Psoas muscle (tissue), 8 donors: ENCODE measurements around the gene SRSF6. TPM values are rescaled to one million over a fixed set of nuclear protein-coding genes. Genes with fewer than 3 reads are reported as not detected.

ENCODE experiments used
- ATAC-seq, 4 donors: fragments of 200-7000 bp; cut with Tn5 transposase; one replicate each; pipeline ENCODE4 v1.9.1; 2020; ENCODE audit warnings: moderate library complexity in 3 of 4, mild to moderate bottlenecking in 2 of 4
- DNase-seq, 2 donors: peaks; one replicate each; pipeline ENCODE4 v3.0.0-alpha.2; 2020
- H3K27ac ChIP-seq: fragments of 200-600 bp; one replicate; pipeline ENCODE4 v1.8.0; 2022
- H3K27me3 ChIP-seq, 3 donors: fragments of 200-600 bp in 1 of 3; one replicate each; pipeline versions ENCODE4 v1.6.1 to v1.8.0; 2013 to 2022; ENCODE audit warnings: low read length in 2 of 3, mild to moderate bottlenecking in 2 of 3, moderate library complexity in 1 of 3; ENCODE audit not compliant: insufficient read depth in 3 of 3
- H3K36me3 ChIP-seq, 2 donors: fragments of 200-600 bp in 1 of 2; one replicate each; pipeline versions ENCODE4 v1.6.1 to v1.8.0; 2013 to 2022; ENCODE audit warnings: low read depth in 1 of 2, mild to moderate bottlenecking in 1 of 2, moderate library complexity in 1 of 2; ENCODE audit not compliant: insufficient read depth in 1 of 2
- H3K4me1 ChIP-seq: fragments of 200-600 bp; one replicate; pipeline ENCODE4 v1.8.0; 2022
- H3K4me3 ChIP-seq: fragments of 200-600 bp; one replicate; pipeline ENCODE4 v1.8.0; 2022; ENCODE audit warnings: mild to moderate bottlenecking
- H3K9me3 ChIP-seq: fragments of 200-600 bp; one replicate; pipeline ENCODE4 v1.8.0; 2022
- CTCF ChIP-seq: fragments of 200-600 bp; IDR thresholded peaks from one replicate; pipeline ENCODE4 v1.8.0; 2022; ENCODE audit warnings: antibody characterized with exemption
- WGBS, 3 donors: extraction: QIAGEN DNeasy Blood & Tissue Kit; methylation state at CpG; one replicate each; pipeline versions ENCODE4 v1.1.6 to v1.1.7; 2013; 5-methylcytosine and 5-hydroxymethylcytosine counted together
- intact Hi-C, 2 donors: fragments of 100-400 bp; cut with DNase I; formaldehyde crosslinking; loops; one replicate each; pipeline versions ENCODE4 v1.11.0 to v1.14.2; 2022
- polyA plus RNA-seq, 3 donors: library from polyadenylated mRNA; stranded (reverse); fragments of 200-250 nt; gene quantifications; one replicate each; pipeline ENCODE4 v1.2.3, GENCODE V29; 2013
- total RNA-seq, 4 donors: library from RNA; stranded (reverse); fragmentation: NEBNext Ultra II Directional in 2 of 4; extraction: Animal tissue kit (Norgen Biotek cat#: 25700) in 2 of 4; gene quantifications; one replicate each; pipeline versions ENCODE4 v1.2.1 to v1.2.4, GENCODE V29; 2021 to 2023
- donor health status: healthy with polysubstance abuse.
- donor health status: DM: no; HTN: no; CAD: no; lungs with moderate emphysema.
- donor health status: Bipolar disorder and iron deficiency.
- donor health status: healthy.
- donor health status: DM: yes; HTN: yes; CAD: no.
- donor health status: DM: no; HTN: no; CAD: no.
- donor health status: DM: no; HTN: no; CAD: no.
- donor health status: DM: yes; HTN: yes; CAD: no.

SRSF6 gene
- total and polyA plus RNA-seq, 7 donors = 26.3 to 76.9 (median 38.9) TPM

GRCh38 chr20:43431134-43431519 lies 26.6 kb upstream of the SRSF6 start:
- WGBS, 3 donors = 45 to 46% (median 45%) methylated on average over 7 of the region's 7 CpGs
- intact Hi-C loops = no loop called here
- ATAC-seq (no peak), DNase-seq (no peak)
- Histone ChIP-seq H3K4me1 (no peaks in the 10 kb centered on the region), H3K4me3 (no peak overlapping the region), H3K9me3 (no peaks in the 10 kb centered on the region), H3K27ac (no peak overlapping the region), H3K36me3 (no peaks in the 10 kb centered on the region), H3K27me3 (peaks cover 0 to 11% (median 10%) of the 10 kb centered on the region in 3 donors)
- no peak for TF ChIP-seq CTCF

- peaks cover 0 to 11% (median 10%) of the 10 kb centered on the region in 3 donors for H3K27me3 ChIP-seq
These were observed 25.2 kb upstream of the SRSF6 start for GRCh38 chr20:43432498-43432897.

GRCh38 chr20:43433250-43433854 lies 24.3 kb upstream of the SRSF6 start:
- H3K4me3 ChIP-seq = no peak overlapping the region
- no peaks in the 10 kb centered on the region for H3K4me1 ChIP-seq
- no peak overlapping the region for H3K27ac ChIP-seq
- intact Hi-C loops = no loop called here
- TF ChIP-seq CTCF = no peak
- no peaks in the 10 kb centered on the region for H3K36me3 ChIP-seq
- H3K9me3 ChIP-seq = no peaks in the 10 kb centered on the region
- ATAC-seq = no peak
- 75 to 88% (median 84%) methylated on average over 4 of the region's 4 CpGs for WGBS, 3 donors
- peaks cover 0 to 11% (median 10%) of the 10 kb centered on the region in 3 donors for H3K27me3 ChIP-seq
- DNase-seq = no peak

More at GRCh38 chr20:43432498-43432897, 25.2 kb upstream of the SRSF6 start:
- no peak for ATAC-seq
- WGBS, 3 donors = 82 to 88% (median 86%) methylated on average over 1 of the region's 1 CpG
- no peaks in the 10 kb centered on the region for H3K9me3 ChIP-seq
- no peaks in the 10 kb centered on the region for H3K36me3 ChIP-seq
- TF ChIP-seq CTCF = no peak
- no peaks in the 10 kb centered on the region for H3K4me1 ChIP-seq
- DNase-seq = no peak
- H3K27ac ChIP-seq = no peak overlapping the region
- intact Hi-C loops = no loop called here
- H3K4me3 ChIP-seq = no peak overlapping the region

GRCh38 chr20:43434565-43434964 lies 23.1 kb upstream of the SRSF6 start:
- Histone ChIP-seq H3K4me1 (no peaks in the 10 kb centered on the region), H3K9me3 (no peaks in the 10 kb centered on the region), H3K4me3 (no peak overlapping the region), H3K36me3 (no peaks in the 10 kb centered on the region), H3K27me3 (peaks cover 3 to 18% (median 10%) of the 10 kb centered on the region in 3 donors), H3K27ac (no peak overlapping the region)
- 93 to 95% (median 94%) methylated on average over 6 of the region's 6 CpGs for WGBS, 3 donors
- no peak for ATAC-seq
- no peak for DNase-seq
- intact Hi-C loops = no loop called here
- no peak for TF ChIP-seq CTCF
